HUES64 (cell line): ENCODE data around the gene TBC1D12.

ENCODE experiments used
- H3K27ac ChIP-seq: 2 replicates; pipeline ENCODE4 v1.7.0; 2013; ENCODE audit warnings: low read depth, low read length, inconsistent platforms
- H3K27me3 ChIP-seq: 2 replicates; pipeline ENCODE4 v1.6.1; 2013; ENCODE audit warnings: mild to moderate bottlenecking, low read length; ENCODE audit not compliant: insufficient read depth
- H3K36me3 ChIP-seq: 2 replicates; pipeline ENCODE4 v1.6.1; 2013; ENCODE audit warnings: mild to moderate bottlenecking, low read length; ENCODE audit not compliant: insufficient read depth
- H3K4me1 ChIP-seq: 2 replicates; pipeline ENCODE4 v1.6.1; 2013; ENCODE audit warnings: mild to moderate bottlenecking, low read length, moderate library complexity; ENCODE audit not compliant: insufficient read depth
- H3K4me3 ChIP-seq: 2 replicates; pipeline ENCODE4 v1.5.1; 2013; ENCODE audit warnings: mild to moderate bottlenecking, low read length, moderate library complexity
- H3K9ac ChIP-seq: 2 replicates; pipeline ENCODE4 v1.6.1; 2013; ENCODE audit warnings: mild to moderate bottlenecking, low read depth, low read length
- H3K9me3 ChIP-seq: 2 replicates; pipeline ENCODE4 v1.6.1; 2013; ENCODE audit warnings: low read depth, low read length; ENCODE audit not compliant: insufficient read depth
- WGBS: fragments of 150-250, 120-280 bp; methylation state at CpG from one replicate; pipeline ENCODE4 v1.1.7; 2013; ENCODE audit warnings: missing lambda C conversion rate; 5-methylcytosine and 5-hydroxymethylcytosine counted together

The TBC1D12 gene

DNA sequence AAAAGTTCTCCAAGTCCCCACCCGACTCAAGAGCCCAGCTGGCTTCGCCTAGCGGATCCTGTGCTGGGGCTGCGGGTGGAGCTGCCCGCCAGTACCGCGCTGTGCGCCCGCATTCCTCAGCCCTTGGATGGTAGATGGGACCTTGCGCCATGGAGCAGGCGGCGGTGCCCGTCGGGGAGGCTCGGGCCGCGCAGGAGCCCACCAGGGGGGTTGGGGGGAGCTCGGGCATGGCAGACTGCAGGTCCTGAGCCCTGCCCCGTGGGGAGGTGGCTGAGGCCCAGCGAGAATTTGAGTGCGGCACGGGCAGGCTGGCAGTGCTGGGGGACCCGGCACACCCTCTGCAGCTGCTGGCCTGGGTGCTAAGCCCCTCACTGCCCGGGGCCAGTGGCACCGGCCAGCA, 57.0 kb downstream of the TBC1D12 start:
- Histone ChIP-seq H3K9me3 (0 out of 2 replicates have a peak, but pooled peaks cover 2% of the 10 kb centered on the region), H3K27ac (no peak overlapping the region), H3K4me3 (no peak overlapping the region), H3K4me1 (no peaks in the 10 kb centered on the region), H3K36me3 (no peaks in the 10 kb centered on the region), H3K9ac (no peak overlapping the region), H3K27me3 (no peaks in the 10 kb centered on the region)
- WGBS = 97% methylated on average over 25 of the region's 25 CpGs

DNA sequence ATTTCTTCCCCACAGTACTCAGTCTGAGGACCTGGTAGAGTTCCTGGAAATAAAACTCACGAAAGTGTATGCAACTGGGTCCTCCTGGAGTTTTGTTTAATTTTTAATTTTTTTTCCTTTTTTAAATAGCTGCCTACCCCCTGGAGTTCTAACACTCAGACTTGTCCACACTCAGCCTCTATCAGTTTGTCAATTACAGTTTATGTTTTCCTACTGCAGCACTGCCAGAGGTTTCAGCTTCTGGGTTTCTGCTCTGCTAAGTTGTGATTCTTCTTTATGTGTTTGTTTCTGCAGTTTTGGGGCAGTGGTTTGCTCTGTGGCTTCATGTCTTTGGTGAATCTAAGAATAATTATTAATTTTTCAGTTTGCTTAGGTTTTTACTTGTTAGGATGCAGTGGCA, 59.2 kb downstream of the TBC1D12 start:
- H3K27me3 ChIP-seq = no peaks in the 10 kb centered on the region
- H3K27ac ChIP-seq = no peak overlapping the region
- no peaks in the 10 kb centered on the region for H3K9me3 ChIP-seq
- WGBS = no CpG with 5 or more reads among the region's 1 CpG
- no peak overlapping the region for H3K9ac ChIP-seq
- H3K4me3 ChIP-seq = no peak overlapping the region
- no peaks in the 10 kb centered on the region for H3K4me1 ChIP-seq
- no peaks in the 10 kb centered on the region for H3K36me3 ChIP-seq

DNA sequence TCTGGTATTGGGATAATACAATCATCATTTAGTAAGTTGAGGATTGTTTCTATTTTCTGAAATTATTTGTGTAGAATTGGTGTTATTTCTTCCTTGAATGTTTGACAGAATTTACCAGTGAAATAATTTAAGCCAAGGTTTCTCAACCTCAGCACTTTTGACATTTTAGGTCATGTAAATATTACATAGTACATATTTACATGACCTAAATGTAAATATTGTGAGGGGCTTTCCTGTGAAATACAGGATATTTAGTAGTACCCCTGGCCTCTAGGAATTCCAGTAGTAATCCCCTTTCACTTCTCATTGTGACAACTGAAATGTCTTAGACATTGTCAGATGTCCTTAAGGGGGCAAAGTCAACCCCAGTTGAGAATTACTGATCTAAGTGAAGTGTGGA, 59.8 kb downstream of the TBC1D12 start:
- Histone ChIP-seq H3K9ac (no peak overlapping the region), H3K9me3 (no peaks in the 10 kb centered on the region), H3K4me1 (no peaks in the 10 kb centered on the region), H3K4me3 (no peak overlapping the region), H3K27me3 (no peaks in the 10 kb centered on the region), H3K36me3 (no peaks in the 10 kb centered on the region), H3K27ac (no peak overlapping the region)

DNA sequence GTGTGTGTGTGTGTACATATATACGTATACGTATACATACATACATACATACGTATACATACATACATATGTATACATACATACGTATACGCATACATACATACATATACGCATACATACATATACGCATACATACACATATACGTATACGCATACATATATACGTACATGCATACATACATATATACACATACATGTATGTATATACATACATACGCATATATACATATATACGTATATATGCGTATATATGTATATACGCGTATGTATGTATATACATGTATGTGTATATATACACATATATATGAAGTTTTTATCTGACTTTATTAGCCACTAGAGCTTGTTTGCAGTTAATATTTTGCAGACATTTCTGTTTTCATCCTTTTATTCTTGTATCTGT, 63.3 kb downstream of the TBC1D12 start:
- no peak overlapping the region for H3K9ac ChIP-seq
- no peaks in the 10 kb centered on the region for H3K36me3 ChIP-seq
- no peaks in the 10 kb centered on the region for H3K27me3 ChIP-seq
- WGBS = 88% methylated on average over 9 of the region's 15 CpGs
- H3K27ac ChIP-seq = no peak overlapping the region
- H3K4me1 ChIP-seq = no peaks in the 10 kb centered on the region
- no peak overlapping the region for H3K4me3 ChIP-seq
- H3K9me3 ChIP-seq = no peaks in the 10 kb centered on the region

DNA sequence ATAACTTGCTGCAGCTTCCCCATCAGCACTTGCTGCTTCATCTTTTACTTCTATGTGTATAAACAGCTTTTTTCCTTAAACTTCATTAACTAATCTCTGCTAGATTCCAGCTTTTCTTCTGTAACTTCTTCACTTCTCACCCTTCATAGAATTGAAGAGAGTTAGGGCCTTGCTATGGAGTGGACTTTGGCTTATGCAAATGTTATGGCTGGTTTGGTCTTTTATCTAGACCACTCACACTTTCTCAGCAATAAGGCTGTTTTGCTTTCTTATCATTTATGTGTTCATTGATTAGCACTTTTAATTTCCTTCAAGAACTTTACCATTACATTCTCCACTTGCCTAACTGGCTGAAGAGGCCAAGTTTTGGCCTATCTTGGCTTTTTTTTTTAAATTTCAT, 79.1 kb downstream of the TBC1D12 start:
- Histone ChIP-seq H3K27ac (no peak overlapping the region), H3K36me3 (no peaks in the 10 kb centered on the region), H3K9me3 (0 out of 2 replicates have a peak, but pooled peaks cover 5% of the 10 kb centered on the region), H3K27me3 (no peaks in the 10 kb centered on the region), H3K4me1 (no peaks in the 10 kb centered on the region), H3K9ac (no peak overlapping the region), H3K4me3 (no peak overlapping the region)

DNA sequence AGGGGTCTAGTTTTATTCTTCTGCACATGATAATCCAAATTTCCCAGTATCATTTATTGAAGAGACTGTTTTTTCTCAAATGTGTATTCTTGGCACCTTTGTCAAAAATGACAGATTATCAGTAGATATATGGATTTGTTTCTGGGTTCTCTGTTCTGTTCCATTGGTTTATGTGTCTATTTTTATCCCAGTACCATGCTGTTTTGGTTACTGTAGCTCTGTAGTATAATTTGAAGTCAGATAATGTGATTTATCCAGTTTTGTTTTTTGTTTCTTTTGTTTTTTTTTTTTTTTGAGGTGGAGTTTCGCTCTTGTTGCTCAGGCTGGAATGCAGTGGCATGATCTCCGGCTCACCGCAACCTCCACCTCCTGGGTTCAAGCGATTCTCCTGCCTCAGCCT, 81.6 kb downstream of the TBC1D12 start:
- no peaks in the 10 kb centered on the region for H3K27me3 ChIP-seq
- no peaks in the 10 kb centered on the region for H3K36me3 ChIP-seq
- no peak overlapping the region for H3K27ac ChIP-seq
- H3K9ac ChIP-seq = no peak overlapping the region
- H3K4me1 ChIP-seq = no peaks in the 10 kb centered on the region
- 0 out of 2 replicates have a peak, but pooled peaks cover 5% of the 10 kb centered on the region for H3K9me3 ChIP-seq
- H3K4me3 ChIP-seq = no peak overlapping the region
- 94% methylated on average over 4 of the region's 4 CpGs for whole genome bisulfite sequencing

DNA sequence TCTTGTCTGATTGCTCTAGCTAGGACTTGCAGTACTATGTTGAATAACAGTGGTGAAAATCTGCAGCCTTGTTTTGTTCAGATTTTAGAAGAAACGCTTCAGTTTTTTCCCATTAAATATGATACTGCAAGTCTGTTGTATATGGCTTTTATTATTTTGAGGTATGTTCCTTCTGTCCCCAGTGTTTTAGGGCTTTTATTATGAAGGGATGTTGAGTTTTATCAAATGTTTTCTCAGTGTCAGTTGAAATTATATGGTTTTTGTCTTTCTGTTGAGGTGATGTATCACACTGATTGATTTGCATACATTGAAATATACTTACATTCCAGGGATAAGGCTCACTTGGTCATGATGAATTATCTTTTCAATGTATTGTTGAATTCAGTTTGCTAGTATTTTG, 82.8 kb downstream of the TBC1D12 start:
- 100% methylated on average over 1 of the region's 1 CpG for WGBS
- no peak overlapping the region for H3K4me3 ChIP-seq
- H3K27me3 ChIP-seq = no peaks in the 10 kb centered on the region
- H3K27ac ChIP-seq = no peak overlapping the region
- H3K36me3 ChIP-seq = no peaks in the 10 kb centered on the region
- 0 out of 2 replicates have a peak, but pooled peaks cover 5% of the 10 kb centered on the region for H3K9me3 ChIP-seq
- no peaks in the 10 kb centered on the region for H3K4me1 ChIP-seq
- H3K9ac ChIP-seq = no peak overlapping the region

DNA sequence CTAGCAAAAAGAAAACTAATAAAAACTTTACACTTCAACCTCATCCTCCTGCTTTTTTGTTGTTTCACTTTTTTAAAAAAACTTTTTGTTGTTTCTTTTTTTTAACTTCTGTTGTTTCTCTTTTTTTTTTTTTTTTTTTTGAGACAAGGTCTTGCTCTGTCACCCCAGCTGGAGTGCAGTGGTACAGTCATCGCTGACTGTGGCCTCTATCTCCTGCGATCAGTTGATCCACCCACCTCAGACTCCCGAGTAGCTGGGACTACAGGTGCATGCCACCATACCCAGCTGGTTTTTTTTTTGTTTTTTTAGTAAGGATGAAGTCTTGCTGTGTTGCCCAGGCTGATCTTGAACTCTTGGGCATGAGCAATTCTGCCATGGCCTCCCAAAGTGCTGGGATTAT, 85.2 kb downstream of the TBC1D12 start:
- WGBS = 89% methylated on average over 3 of the region's 3 CpGs
- H3K27me3 ChIP-seq = no peaks in the 10 kb centered on the region

DNA sequence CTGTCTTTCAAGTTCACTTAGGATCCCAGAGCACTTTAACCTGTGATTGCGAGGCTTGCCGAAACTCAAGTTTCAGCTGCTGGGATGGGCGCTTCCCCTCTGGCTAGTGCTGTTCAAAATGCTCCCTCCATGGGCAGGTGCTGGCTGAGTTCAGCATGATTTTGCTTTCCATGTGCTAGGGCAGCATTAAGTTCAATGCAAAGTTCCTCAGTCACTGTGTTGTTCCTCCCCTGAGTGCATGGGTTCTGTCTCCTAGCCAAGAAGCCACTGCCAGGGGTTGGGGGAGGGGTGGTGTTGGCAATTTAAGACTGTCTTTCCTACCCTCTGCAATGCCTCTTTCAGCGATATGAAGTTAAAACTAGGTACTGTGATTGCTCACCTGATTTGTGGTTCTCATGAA, 86.8 kb downstream of the TBC1D12 start:
- no peaks in the 10 kb centered on the region for H3K36me3 ChIP-seq
- no peak overlapping the region for H3K27ac ChIP-seq
- no peaks in the 10 kb centered on the region for H3K4me1 ChIP-seq
- no peak overlapping the region for H3K4me3 ChIP-seq
- 97% methylated on average over 4 of the region's 4 CpGs for WGBS
- no peak overlapping the region for H3K9ac ChIP-seq
- H3K9me3 ChIP-seq = no peaks in the 10 kb centered on the region
- H3K27me3 ChIP-seq = no peaks in the 10 kb centered on the region

More for the DNA sequence above, 85.2 kb downstream of the TBC1D12 start:
- Histone ChIP-seq H3K27ac (no peak overlapping the region), H3K36me3 (no peaks in the 10 kb centered on the region), H3K4me1 (no peaks in the 10 kb centered on the region), H3K4me3 (no peak overlapping the region), H3K9me3 (0 out of 2 replicates have a peak, but pooled peaks cover 5% of the 10 kb centered on the region), H3K9ac (no peak overlapping the region)

DNA sequence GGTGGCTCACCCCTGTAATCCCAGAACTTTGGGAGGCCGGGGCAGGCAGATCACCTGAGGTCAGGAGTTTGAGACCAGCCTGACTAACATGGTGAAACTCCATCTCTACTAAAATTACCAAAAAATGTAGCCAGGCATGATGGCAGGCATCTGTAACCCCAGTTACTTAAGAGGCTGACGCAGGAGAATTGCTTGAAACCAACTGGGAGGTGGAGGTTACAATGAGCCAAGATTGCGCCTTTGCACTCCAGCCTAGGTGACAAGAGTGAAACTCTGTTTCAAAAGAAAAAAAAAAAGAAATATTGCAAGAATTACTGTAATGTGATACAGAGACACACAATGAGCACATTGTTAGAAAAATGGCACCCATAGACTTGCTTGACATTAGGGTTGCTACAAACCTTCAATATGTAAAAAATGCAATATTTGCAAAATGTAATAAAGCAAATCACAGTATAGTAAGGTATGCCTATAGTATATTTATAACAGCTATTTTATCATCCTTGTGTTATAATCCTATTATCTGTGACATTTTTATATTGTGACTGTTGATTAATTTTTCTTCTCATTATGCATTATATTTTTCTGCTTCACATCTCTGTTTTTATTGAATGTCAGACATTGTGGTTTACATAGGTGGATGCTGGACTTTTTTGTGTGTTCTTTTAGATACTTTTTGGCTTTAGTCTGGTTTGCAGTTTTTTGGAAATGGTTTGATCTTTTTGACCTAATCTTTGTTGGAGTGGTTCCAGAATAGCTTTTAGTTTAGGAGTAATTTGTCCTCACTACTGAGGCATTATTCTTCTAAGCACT, 87.8 kb downstream of the TBC1D12 start:
- no peaks in the 10 kb centered on the region for H3K36me3 ChIP-seq
- no peak overlapping the region for H3K4me3 ChIP-seq
- H3K4me1 ChIP-seq = no peaks in the 10 kb centered on the region
- no peaks in the 10 kb centered on the region for H3K27me3 ChIP-seq
- no peak overlapping the region for H3K9ac ChIP-seq
- no peak overlapping the region for H3K27ac ChIP-seq
- WGBS = 91% methylated on average over 3 of the region's 3 CpGs
- H3K9me3 ChIP-seq = no peaks in the 10 kb centered on the region

DNA sequence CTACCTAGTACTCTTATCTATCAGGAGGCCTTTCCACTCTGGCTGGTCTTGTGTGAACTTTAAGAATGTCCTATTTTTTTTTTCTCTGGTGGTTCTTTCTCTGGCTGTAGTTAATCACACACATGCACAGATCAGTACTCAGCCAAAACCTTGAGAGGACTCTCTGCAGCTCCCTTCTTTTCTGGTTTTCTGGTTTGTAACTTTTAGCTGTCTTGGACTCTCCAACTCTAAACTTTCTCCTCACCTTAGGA, 88.4 kb downstream of the TBC1D12 start:
- H3K36me3 ChIP-seq = no peaks in the 10 kb centered on the region
- no peak overlapping the region for H3K4me3 ChIP-seq
- H3K9me3 ChIP-seq = no peaks in the 10 kb centered on the region
- H3K4me1 ChIP-seq = no peaks in the 10 kb centered on the region
- no peak overlapping the region for H3K9ac ChIP-seq
- no peak overlapping the region for H3K27ac ChIP-seq
- no peaks in the 10 kb centered on the region for H3K27me3 ChIP-seq

DNA sequence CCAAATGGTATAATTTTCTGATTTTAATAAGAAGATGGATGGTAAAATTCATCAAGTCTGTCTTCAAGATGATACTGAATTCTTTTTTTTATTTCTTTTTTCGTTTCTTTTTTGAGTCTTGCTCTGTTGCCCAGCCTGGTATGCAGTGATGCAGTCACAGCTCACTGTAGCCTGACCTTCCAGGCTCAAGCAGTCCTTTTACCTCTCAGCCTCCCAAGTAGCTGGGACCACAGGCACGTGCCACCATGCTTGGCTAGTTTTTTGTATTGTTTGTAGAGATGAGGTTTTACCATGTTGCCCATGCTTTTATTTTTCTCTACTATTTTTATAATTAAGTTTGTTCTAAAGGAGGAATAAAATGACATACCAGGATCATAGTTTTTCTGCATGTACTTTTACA, 91.1 kb downstream of the TBC1D12 start:
- no peaks in the 10 kb centered on the region for H3K4me1 ChIP-seq

More for the DNA sequence above, 91.1 kb downstream of the TBC1D12 start:
- H3K9me3 ChIP-seq = no peaks in the 10 kb centered on the region
- H3K4me3 ChIP-seq = no peak overlapping the region
- H3K9ac ChIP-seq = no peak overlapping the region
- H3K27ac ChIP-seq = no peak overlapping the region
- no peaks in the 10 kb centered on the region for H3K36me3 ChIP-seq
- H3K27me3 ChIP-seq = no peaks in the 10 kb centered on the region
- WGBS = 76% methylated on average over 2 of the region's 2 CpGs
